Kidney (tissue), 14 donors: ENCODE results near the gene PLA2G6. TPM values are rescaled to one million over a fixed set of nuclear protein-coding genes. Genes with fewer than 3 reads are reported as not detected.

Experiments used
- DNase-seq, 5 donors: peaks; one replicate each; pipeline ENCODE4 v3.0.0-alpha.2; 2013 to 2020
- FAIRE-seq: peaks from 2 replicates; lab custom pipeline; 2012; peaks lifted over from hg19 to GRCh38; lab: Jason Lieb, UNC
- H3K27ac ChIP-seq, 2 donors: one replicate each; pipeline ENCODE4 v1.7.0; 2013; ENCODE audit warnings: low read depth in 2 of 2, low read length in 2 of 2, inconsistent platforms in 1 of 2
- H3K27me3 ChIP-seq: one replicate; pipeline ENCODE4 v1.7.1; 2013; ENCODE audit warnings: low read length, inconsistent platforms; ENCODE audit not compliant: control insufficient read depth, insufficient read depth
- H3K36me3 ChIP-seq, 3 donors: one replicate each; pipeline versions ENCODE4 v1.7.0 to v1.7.1; 2013; ENCODE audit warnings: low read length in 3 of 3, control low read depth in 1 of 3, inconsistent platforms in 1 of 3; ENCODE audit not compliant: insufficient read depth in 3 of 3, control insufficient read depth in 2 of 3
- H3K4me1 ChIP-seq, 3 donors: one replicate each; pipeline versions ENCODE4 v1.7.0 to v1.7.1; 2013; ENCODE audit warnings: low read length in 3 of 3, inconsistent platforms in 1 of 3, low read depth in 1 of 3; ENCODE audit not compliant: control insufficient read depth in 2 of 3, insufficient read depth in 2 of 3
- H3K4me3 ChIP-seq, 3 donors: one replicate each; pipeline versions ENCODE4 v1.7.0 to v1.8.1; 2013; ENCODE audit warnings: low read length in 3 of 3, control low read depth in 1 of 3, inconsistent platforms in 1 of 3
- H3K9ac ChIP-seq, 3 donors: one replicate each; pipeline versions ENCODE4 v1.7.0 to v1.7.1; 2013; ENCODE audit warnings: low read length in 3 of 3, control low read depth in 1 of 3, inconsistent platforms in 1 of 3
- H3K9me3 ChIP-seq, 3 donors: one replicate each; pipeline versions ENCODE4 v1.7.0 to v1.7.1; 2013; ENCODE audit warnings: low read length in 3 of 3, control low read depth in 1 of 3, inconsistent platforms in 1 of 3; ENCODE audit not compliant: control insufficient read depth in 2 of 3, insufficient read depth in 1 of 3
- CTCF ChIP-seq: IDR thresholded peaks from 3 replicates; pipeline ENCODE4 v1.5.1; 2012; ENCODE audit warnings: mild to moderate bottlenecking, moderate library complexity, borderline replicate concordance; ENCODE audit not compliant: insufficient read depth; ENCODE audit errors: extremely low read depth
- intact Hi-C: fragments of 100-400 bp; cut with DNase I; formaldehyde crosslinking; loops from one replicate; pipeline ENCODE4 v1.11.1; 2022
- polyA plus RNA-seq: library from polyadenylated mRNA; stranded (reverse); fragments of 350-450 nt; fragmentation: Illumina TruSeq; extraction: RNeasy Lipid Tissue Mini Kit (QIAGEN cat#74804); gene quantifications from one replicate; pipeline ENCODE4 v1.2.3, GENCODE V29; 2014; ENCODE audit warnings: low read depth, low replicate concordance; ENCODE audit not compliant: insufficient read depth
- total RNA-seq: library from RNA; stranded (reverse); fragmentation: NEBNext Ultra II Directional; extraction: Animal tissue kit (Norgen Biotek cat#: 25700); gene quantifications from one replicate; pipeline ENCODE4 v1.2.1, GENCODE V29; 2021
- donor health status: control.
- donor health status: control.
- donor health status: control.
- donor health status: control.
- donor health status: control.
- donor health status: DM: yes; HTN: yes; CAD: no.
- donor health status: Normal renal cell carcinoma (clear cell type).

Gene PLA2G6
- total and polyA plus RNA-seq, 2 donors from 2014 or later, result 26.6 to 61.6 TPM

GRCh38 chr22:38072322-38073149 is 109.1 kb downstream of the PLA2G6 start:
- DNase-seq, result peak in 1 of 5 donors; percentile 65
- no peak for TF ChIP-seq CTCF
- Histone ChIP-seq H3K36me3 (peaks cover 0 to 35% (median 15%) of the 10 kb centered on the region in 3 donors), H3K27me3 (no peaks in the 10 kb centered on the region), H3K4me3 (no peak overlapping the region), H3K27ac (no peak overlapping the region), H3K4me1 (peaks cover 0 to 3% (median 0%) of the 10 kb centered on the region in 3 donors), H3K9me3 (no peaks in the 10 kb centered on the region), H3K9ac (no peak overlapping the region)
- intact Hi-C loops, result no loop called here
- FAIRE-seq, result no peak

GRCh38 chr22:38071421-38072321 is 110.0 kb downstream of the PLA2G6 start:
- intact Hi-C loops, result no loop called here
- no peak for TF ChIP-seq CTCF
- DNase-seq (peak in 1 of 5 donors; percentile 40), FAIRE-seq (no peak)
- Histone ChIP-seq H3K36me3 (peaks cover 0 to 35% (median 15%) of the 10 kb centered on the region in 3 donors), H3K27ac (no peak overlapping the region), H3K4me3 (no peak overlapping the region), H3K27me3 (no peaks in the 10 kb centered on the region), H3K9me3 (no peaks in the 10 kb centered on the region), H3K9ac (no peak overlapping the region), H3K4me1 (peaks cover 0 to 3% (median 0%) of the 10 kb centered on the region in 3 donors)

DNA sequence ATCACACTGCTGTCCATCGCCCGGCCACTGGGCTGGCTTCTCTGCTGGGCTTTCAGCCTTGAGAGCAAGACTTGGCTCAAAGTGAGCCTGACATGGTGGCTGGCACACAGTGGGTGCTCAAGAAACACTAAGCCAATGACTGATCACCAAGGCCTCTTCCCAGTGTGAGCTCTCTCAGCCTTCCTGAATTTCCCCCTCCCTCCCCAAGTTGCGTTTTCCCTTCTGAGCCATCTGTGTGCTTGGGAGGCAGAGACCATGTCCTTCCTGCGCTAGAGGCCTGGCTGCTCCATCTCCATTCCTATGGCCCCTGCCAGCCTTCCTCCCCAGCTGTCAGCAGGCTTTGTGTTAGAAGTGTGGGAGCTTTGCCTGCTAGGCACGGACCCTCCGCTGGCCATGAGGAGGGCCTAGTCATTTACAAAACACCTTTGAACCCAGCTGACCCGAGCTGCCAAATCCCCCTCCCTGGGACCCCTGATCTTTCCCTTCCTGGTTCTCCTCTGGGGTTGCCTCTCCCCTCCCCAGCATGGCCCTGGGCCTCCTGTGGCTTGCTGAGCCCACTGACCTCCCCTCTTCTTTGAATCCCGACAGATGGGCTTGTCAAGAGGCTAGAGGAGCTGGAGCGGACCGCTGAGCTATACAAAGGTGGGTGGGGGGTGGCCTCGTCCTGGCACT is 111.2 kb downstream of the PLA2G6 start:
- no peaks in the 10 kb centered on the region for H3K9me3 ChIP-seq
- peaks cover 0 to 3% (median 0%) of the 10 kb centered on the region in 3 donors for H3K4me1 ChIP-seq
- no peaks in the 10 kb centered on the region for H3K27me3 ChIP-seq
- peak overlapping the region; percentile 41 to 65 for H3K27ac ChIP-seq
- no peak overlapping the region for H3K4me3 ChIP-seq
- no peak for TF ChIP-seq CTCF
- DNase-seq, result peak in 1 of 5 donors; percentile 43
- H3K9ac ChIP-seq, result no peak overlapping the region
- intact Hi-C loops, result no loop called here
- no peak for FAIRE-seq
- peaks cover 0 to 36% (median 20%) of the 10 kb centered on the region in 3 donors for H3K36me3 ChIP-seq
